ENCODE measurements around the gene NAB1.
A peak's percentile ranks its signal among the peaks of the same experiment; 100 is the strongest.

NAB1 gene

GRCh38 chr2:190679813-190680591 is 31.1 kb downstream of the NAB1 start:
- DNase-seq (ENCODE audit: insufficient read length, low spot score) (no peak), FAIRE-seq (no peak)
- TF ChIP-seq SPI1 (IDR thresholded peaks at IDR 0.05; ENCODE audit: low read depth, low read length) (peak; percentile 82), TAF1 (IDR thresholded peaks at IDR 0.05; ENCODE audit: low read depth, low read length) (peak; percentile 61; the same call in 1 of the 2 replicates), POLR2A (IDR thresholded peaks at IDR 0.05; ENCODE audit: low read depth, low read length) (peak; percentile 65), POLR2AphosphoS5 (IDR thresholded peaks at IDR 0.05; ENCODE audit: low read depth, low read length) (peak; percentile 83), PAX5 (IDR thresholded peaks at IDR 0.05; ENCODE audit: insufficient read depth, low read length, severe bottlenecking) (no peak), POU2F2 (IDR thresholded peaks at IDR 0.05; ENCODE audit: low read depth, low read length) (peak; percentile 62; the same call in 1 of the 2 replicates)

DNA sequence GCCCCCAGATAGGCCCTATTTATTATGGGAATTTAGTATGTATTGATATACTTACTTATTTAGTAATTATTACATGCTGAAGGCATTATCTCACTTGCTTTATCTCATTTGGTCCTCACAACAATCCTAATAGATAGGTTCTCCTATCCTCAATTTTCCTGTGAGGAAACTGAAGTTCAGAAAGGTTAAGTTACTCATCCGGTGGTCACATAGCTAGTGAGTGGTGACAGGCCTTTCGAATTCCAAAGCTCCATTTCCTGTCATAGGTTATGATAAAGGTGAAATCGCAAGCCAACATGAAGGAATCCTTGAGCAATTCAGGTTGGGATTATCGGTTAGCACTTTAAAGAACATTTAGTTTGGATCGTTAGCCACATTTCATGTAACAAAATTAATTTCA is 33.3 kb downstream of the NAB1 start:
- no peak for DNase-seq (ENCODE audit: insufficient read length, low spot score)
- TF ChIP-seq TAF1 (IDR thresholded peaks at IDR 0.05; ENCODE audit: low read depth, low read length) (no peak), SPI1 (IDR thresholded peaks at IDR 0.05; ENCODE audit: low read depth, low read length) (no peak), POLR2A (IDR thresholded peaks at IDR 0.05; ENCODE audit: low read depth, low read length) (no peak), PAX5 (IDR thresholded peaks at IDR 0.05; ENCODE audit: insufficient read depth, low read length, severe bottlenecking) (no peak), POU2F2 (IDR thresholded peaks at IDR 0.05; ENCODE audit: low read depth, low read length) (no peak), POLR2AphosphoS5 (IDR thresholded peaks at IDR 0.05; ENCODE audit: low read depth, low read length) (no peak)
- FAIRE-seq, result peak; percentile 23

DNA sequence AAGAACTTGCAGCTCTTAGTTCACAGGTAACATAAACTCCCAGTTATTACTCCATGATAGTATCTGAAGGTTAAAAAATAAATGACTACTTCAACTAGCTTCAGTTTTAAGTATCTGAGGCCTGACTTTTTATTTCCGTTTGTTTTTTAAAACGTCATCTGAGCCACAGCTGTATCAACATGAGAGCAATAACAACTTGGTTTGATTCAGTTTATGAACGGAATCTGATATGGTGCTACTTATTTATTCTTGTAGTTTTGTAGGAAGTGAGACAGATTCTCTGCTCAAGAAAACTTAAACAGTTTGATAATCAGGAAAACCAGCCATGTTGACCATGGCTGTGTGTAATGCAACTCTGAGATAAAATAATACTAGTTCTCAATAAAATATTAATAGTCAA is 34.9 kb downstream of the NAB1 start:
- DNase-seq (ENCODE audit: insufficient read length, low spot score) (no peak), FAIRE-seq (no peak)
- no peak for TF ChIP-seq POLR2AphosphoS5 (IDR thresholded peaks at IDR 0.05; ENCODE audit: low read depth, low read length)
- TF ChIP-seq SPI1 (IDR thresholded peaks at IDR 0.05; ENCODE audit: low read depth, low read length), result no peak
- no peak for TF ChIP-seq POLR2A (IDR thresholded peaks at IDR 0.05; ENCODE audit: low read depth, low read length)
- no peak for TF ChIP-seq PAX5 (IDR thresholded peaks at IDR 0.05; ENCODE audit: insufficient read depth, low read length, severe bottlenecking)
- TF ChIP-seq TAF1 (IDR thresholded peaks at IDR 0.05; ENCODE audit: low read depth, low read length), result no peak
- TF ChIP-seq POU2F2 (IDR thresholded peaks at IDR 0.05; ENCODE audit: low read depth, low read length), result no peak

GRCh38 chr2:190684931-190685330 is 36.0 kb downstream of the NAB1 start:
- TF ChIP-seq POLR2A (IDR thresholded peaks at IDR 0.05; ENCODE audit: low read depth, low read length) (no peak), POLR2AphosphoS5 (IDR thresholded peaks at IDR 0.05; ENCODE audit: low read depth, low read length) (no peak), SPI1 (IDR thresholded peaks at IDR 0.05; ENCODE audit: low read depth, low read length) (no peak), TAF1 (IDR thresholded peaks at IDR 0.05; ENCODE audit: low read depth, low read length) (no peak), POU2F2 (IDR thresholded peaks at IDR 0.05; ENCODE audit: low read depth, low read length) (no peak), PAX5 (IDR thresholded peaks at IDR 0.05; ENCODE audit: insufficient read depth, low read length, severe bottlenecking) (no peak)
- FAIRE-seq, result no peak
- no peak for DNase-seq (ENCODE audit: insufficient read length, low spot score)

GRCh38 chr2:190685333-190685732 is 36.5 kb downstream of the NAB1 start:
- no peak for TF ChIP-seq POLR2A (IDR thresholded peaks at IDR 0.05; ENCODE audit: low read depth, low read length)
- no peak for TF ChIP-seq PAX5 (IDR thresholded peaks at IDR 0.05; ENCODE audit: insufficient read depth, low read length, severe bottlenecking)
- no peak for TF ChIP-seq POLR2AphosphoS5 (IDR thresholded peaks at IDR 0.05; ENCODE audit: low read depth, low read length)
- TF ChIP-seq POU2F2 (IDR thresholded peaks at IDR 0.05; ENCODE audit: low read depth, low read length), result no peak
- no peak for TF ChIP-seq TAF1 (IDR thresholded peaks at IDR 0.05; ENCODE audit: low read depth, low read length)
- TF ChIP-seq SPI1 (IDR thresholded peaks at IDR 0.05; ENCODE audit: low read depth, low read length), result no peak

GRCh38 chr2:190693533-190694232 is 44.8 kb downstream of the NAB1 start:
- TF ChIP-seq TAF1 (IDR thresholded peaks at IDR 0.05; ENCODE audit: low read depth, low read length) (no peak), POLR2AphosphoS5 (IDR thresholded peaks at IDR 0.05; ENCODE audit: low read depth, low read length) (no peak), POU2F2 (IDR thresholded peaks at IDR 0.05; ENCODE audit: low read depth, low read length) (no peak), SPI1 (IDR thresholded peaks at IDR 0.05; ENCODE audit: low read depth, low read length) (no peak), PAX5 (IDR thresholded peaks at IDR 0.05; ENCODE audit: insufficient read depth, low read length, severe bottlenecking) (no peak), POLR2A (IDR thresholded peaks at IDR 0.05; ENCODE audit: low read depth, low read length) (no peak)
- FAIRE-seq (no peak), DNase-seq (ENCODE audit: insufficient read length, low spot score) (no peak)

More at GRCh38 chr2:190685333-190685732, 36.5 kb downstream of the NAB1 start:
- FAIRE-seq, result no peak
- DNase-seq (ENCODE audit: insufficient read length, low spot score), result no peak

GRCh38 chr2:190694479-190694878 is 45.6 kb downstream of the NAB1 start:
- DNase-seq (ENCODE audit: insufficient read length, low spot score) (no peak), FAIRE-seq (no peak)
- TF ChIP-seq POU2F2 (IDR thresholded peaks at IDR 0.05; ENCODE audit: low read depth, low read length) (no peak), PAX5 (IDR thresholded peaks at IDR 0.05; ENCODE audit: insufficient read depth, low read length, severe bottlenecking) (no peak), POLR2A (IDR thresholded peaks at IDR 0.05; ENCODE audit: low read depth, low read length) (no peak), SPI1 (IDR thresholded peaks at IDR 0.05; ENCODE audit: low read depth, low read length) (no peak), TAF1 (IDR thresholded peaks at IDR 0.05; ENCODE audit: low read depth, low read length) (no peak), POLR2AphosphoS5 (IDR thresholded peaks at IDR 0.05; ENCODE audit: low read depth, low read length) (no peak)

- DNase-seq (ENCODE audit: insufficient read length, low spot score), result no peak
- FAIRE-seq, result peak; percentile 82
- no peak for TF ChIP-seq TAF1 (IDR thresholded peaks at IDR 0.05; ENCODE audit: low read depth, low read length)
- TF ChIP-seq POU2F2 (IDR thresholded peaks at IDR 0.05; ENCODE audit: low read depth, low read length), result no peak
- TF ChIP-seq POLR2AphosphoS5 (IDR thresholded peaks at IDR 0.05; ENCODE audit: low read depth, low read length), result no peak
- no peak for TF ChIP-seq POLR2A (IDR thresholded peaks at IDR 0.05; ENCODE audit: low read depth, low read length)
- TF ChIP-seq SPI1 (IDR thresholded peaks at IDR 0.05; ENCODE audit: low read depth, low read length), result no peak
- no peak for TF ChIP-seq PAX5 (IDR thresholded peaks at IDR 0.05; ENCODE audit: insufficient read depth, low read length, severe bottlenecking)
These were observed 46.9 kb downstream of the NAB1 start for GRCh38 chr2:190695739-190696138.

DNA sequence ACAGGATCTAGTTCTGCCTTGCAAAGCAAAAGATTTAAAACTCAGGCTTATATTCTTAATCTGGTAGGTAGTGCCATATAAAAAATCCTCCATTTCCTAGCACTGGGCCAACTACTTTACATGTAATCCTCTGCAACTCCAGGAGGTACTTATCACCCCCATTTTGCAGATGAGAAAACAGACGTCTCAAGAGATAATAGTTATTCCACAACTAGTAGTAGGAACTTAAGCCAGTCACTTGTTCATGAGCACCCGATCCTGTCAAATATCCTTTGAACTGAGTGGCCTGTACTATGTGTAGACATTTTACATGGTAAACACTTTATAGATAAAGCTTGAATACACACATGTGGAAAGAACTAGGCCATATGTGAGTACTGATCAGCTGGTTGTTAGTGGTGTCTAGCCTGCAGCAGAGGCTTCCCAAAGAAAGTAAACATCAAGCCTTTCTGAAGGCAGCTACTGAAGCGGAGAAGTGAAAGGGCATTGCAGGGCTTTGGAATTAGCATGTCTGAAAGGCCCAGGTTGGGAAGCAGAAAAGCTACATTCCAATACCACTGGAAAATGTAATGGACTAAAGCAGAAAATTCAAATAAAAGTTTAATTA is 48.0 kb downstream of the NAB1 start:
- TF ChIP-seq SPI1 (IDR thresholded peaks at IDR 0.05; ENCODE audit: low read depth, low read length) (no peak), POU2F2 (IDR thresholded peaks at IDR 0.05; ENCODE audit: low read depth, low read length) (no peak), TAF1 (IDR thresholded peaks at IDR 0.05; ENCODE audit: low read depth, low read length) (no peak), PAX5 (IDR thresholded peaks at IDR 0.05; ENCODE audit: insufficient read depth, low read length, severe bottlenecking) (no peak), POLR2AphosphoS5 (IDR thresholded peaks at IDR 0.05; ENCODE audit: low read depth, low read length) (no peak), POLR2A (IDR thresholded peaks at IDR 0.05; ENCODE audit: low read depth, low read length) (no peak)
- DNase-seq (ENCODE audit: insufficient read length, low spot score) (no peak), FAIRE-seq (no peak)
